Aorta (tissue), 5 donors: Measurements from ENCODE around the gene VKORC1. TPM values are rescaled to one million over a fixed set of nuclear protein-coding genes. Genes with fewer than 3 reads are reported as not detected.
A peak's percentile ranks its signal among the peaks of the same experiment; 100 is the strongest.

Experiments
- ATAC-seq: fragments of 200-7000 bp; cut with Tn5 transposase; one replicate; pipeline ENCODE4 v1.9.1; 2022; ENCODE audit warnings: moderate library complexity; ENCODE audit not compliant: low FRiP score
- DNase-seq, 2 donors: peaks; one replicate each; pipeline ENCODE4 v3.0.0-alpha.2; 2020
- H3K27ac ChIP-seq, 2 donors: one replicate each; pipeline ENCODE4 v1.5.1; 2013; ENCODE audit warnings: low read length in 2 of 2, mild to moderate bottlenecking in 2 of 2, moderate library complexity in 2 of 2, control low read depth in 1 of 2, inconsistent platforms in 1 of 2, low read depth in 1 of 2
- H3K27me3 ChIP-seq, 2 donors: one replicate each; pipeline ENCODE4 v1.6.1; 2013; ENCODE audit warnings: control low read depth in 1 of 2, low read length in 1 of 2, mild to moderate bottlenecking in 1 of 2, moderate library complexity in 1 of 2; ENCODE audit not compliant: insufficient read depth in 2 of 2, control insufficient read depth in 1 of 2
- H3K36me3 ChIP-seq, 2 donors: one replicate each; pipeline ENCODE4 v1.6.1; 2013; ENCODE audit warnings: control low read depth in 1 of 2, low read length in 1 of 2, mild to moderate bottlenecking in 1 of 2; ENCODE audit not compliant: insufficient read depth in 2 of 2, control insufficient read depth in 1 of 2
- H3K4me1 ChIP-seq, 2 donors: one replicate each; pipeline ENCODE4 v1.6.1; 2013; ENCODE audit warnings: low read length in 2 of 2, control low read depth in 1 of 2, mild to moderate bottlenecking in 1 of 2, moderate library complexity in 1 of 2; ENCODE audit not compliant: insufficient read depth in 2 of 2, control insufficient read depth in 1 of 2
- H3K4me3 ChIP-seq, 2 donors: one replicate each; pipeline ENCODE4 v1.5.1; 2013; ENCODE audit warnings: low read length in 2 of 2, control low read depth in 1 of 2, mild to moderate bottlenecking in 1 of 2
- H3K9me3 ChIP-seq: one replicate; pipeline ENCODE4 v1.6.1; 2013; ENCODE audit warnings: mild to moderate bottlenecking, low read length; ENCODE audit not compliant: control insufficient read depth
- WGBS, 2 donors: extraction: QIAGEN DNeasy Blood & Tissue Kit; methylation state at CpG; one replicate each; pipeline ENCODE4 v1.1.7; 2013; 5-methylcytosine and 5-hydroxymethylcytosine counted together
- intact Hi-C, 2 donors: fragments of 100-400 bp; cut with DNase I; formaldehyde crosslinking; loops; one replicate each; pipeline versions ENCODE4 v1.14.2 to v1.15.0; 2022
- polyA plus RNA-seq, 2 donors: library from polyadenylated mRNA; stranded (reverse); fragments of 200-250 nt; gene quantifications; one replicate each; pipeline ENCODE4 v1.2.3, GENCODE V29; 2013
- total RNA-seq, 2 donors: library from RNA; stranded (reverse); fragmentation: NEBNext Ultra II Directional; extraction: Animal tissue kit (Norgen Biotek cat#: 25700); gene quantifications; one replicate each; pipeline ENCODE4 v1.2.1, GENCODE V29; 2021
- donor health status: healthy with polysubstance abuse.
- donor health status: Bipolar disorder and iron deficiency.
- donor health status: DM: no; HTN: no; CAD: no.
- donor health status: DM: no; HTN: no; CAD: no.
- donor health status: DM: yes; HTN: yes; CAD: no.

VKORC1 gene
- total and polyA plus RNA-seq, 4 donors = 75.7 to 206 (median 126) TPM

DNA sequence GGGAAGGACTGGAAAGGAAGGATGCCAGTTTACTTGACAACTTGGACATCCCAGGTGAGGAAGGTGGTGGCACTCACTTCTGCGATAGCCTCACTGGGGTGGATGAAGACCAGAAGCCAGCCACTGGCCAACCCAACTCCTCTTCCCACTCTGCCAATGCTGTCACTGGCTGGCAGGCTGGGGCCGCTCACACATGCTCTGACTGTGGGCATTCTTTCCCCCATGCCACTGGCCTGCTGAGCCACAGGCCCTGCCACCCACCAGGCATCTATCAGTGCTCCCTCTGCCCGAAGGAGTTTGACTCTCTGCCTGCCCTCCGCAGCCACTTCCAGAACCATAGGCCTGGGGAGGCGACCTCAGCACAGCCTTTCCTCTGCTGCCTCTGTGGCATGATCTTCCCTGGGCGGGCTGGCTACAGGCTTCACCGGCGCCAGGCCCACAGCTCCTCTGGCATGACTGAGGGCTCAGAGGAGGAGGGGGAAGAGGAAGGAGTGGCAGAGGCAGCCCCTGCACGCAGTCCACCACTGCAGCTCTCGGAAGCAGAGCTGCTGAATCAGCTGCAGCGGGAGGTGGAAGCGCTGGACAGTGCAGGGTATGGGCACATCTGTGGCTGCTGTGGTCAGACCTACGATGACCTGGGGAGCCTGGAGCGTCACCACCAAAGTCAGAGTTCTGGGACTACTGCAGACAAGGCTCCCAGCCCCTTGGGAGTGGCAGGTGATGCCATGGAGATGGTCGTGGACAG, 15.8 kb downstream of the VKORC1 start:
- Histone ChIP-seq H3K27me3 (no peaks in the 10 kb centered on the region), H3K27ac (no peak overlapping the region), H3K36me3 (peaks cover 0 to 3% of the 10 kb centered on the region in 2 donors), H3K4me3 (no peak overlapping the region), H3K4me1 (no peaks in the 10 kb centered on the region), H3K9me3 (no peaks in the 10 kb centered on the region)
- DNase-seq (no peak), ATAC-seq (no peak)
- 95 to 96% methylated on average over 15 of the region's 15 CpGs for WGBS, 2 donors
- intact Hi-C loops = loop anchor here in 1 of 2 donors (10.0 kb wide), 2 partner anchors 94 to 124 kb away; partner anchors contain the start of genes HSD3B7 and SETD1A

DNA sequence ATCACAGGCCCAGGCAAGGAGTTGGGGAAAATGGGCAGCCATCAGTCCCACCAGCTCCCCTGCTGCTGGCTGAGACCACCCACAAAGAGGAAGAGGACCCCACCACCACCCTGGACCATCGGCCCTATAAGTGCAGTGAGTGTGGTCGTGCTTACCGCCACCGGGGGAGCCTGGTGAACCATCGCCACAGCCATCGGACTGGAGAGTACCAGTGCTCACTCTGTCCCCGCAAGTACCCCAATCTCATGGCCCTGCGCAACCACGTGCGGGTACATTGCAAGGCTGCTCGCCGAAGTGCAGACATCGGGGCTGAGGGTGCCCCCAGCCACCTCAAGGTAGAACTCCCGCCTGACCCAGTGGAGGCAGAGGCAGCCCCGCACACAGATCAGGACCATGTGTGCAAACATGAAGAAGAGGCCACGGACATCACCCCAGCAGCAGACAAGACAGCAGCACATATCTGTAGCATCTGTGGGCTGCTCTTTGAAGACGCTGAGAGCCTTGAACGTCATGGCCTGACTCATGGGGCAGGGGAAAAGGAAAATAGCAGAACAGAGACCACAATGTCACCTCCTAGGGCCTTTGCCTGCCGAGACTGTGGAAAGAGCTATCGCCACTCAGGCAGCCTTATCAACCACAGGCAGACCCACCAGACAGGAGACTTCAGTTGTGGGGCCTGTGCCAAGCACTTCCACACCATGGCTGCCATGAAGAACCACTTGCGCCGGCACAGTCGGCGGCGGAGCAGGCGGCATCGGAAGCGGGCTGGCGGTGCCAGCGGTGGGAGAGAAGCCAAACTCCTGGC, 16.8 kb downstream of the VKORC1 start:
- WGBS, 2 donors = 94% methylated on average over 30 of the region's 30 CpGs
- DNase-seq = no peak
- Histone ChIP-seq H3K27ac (no peak overlapping the region), H3K4me3 (no peak overlapping the region), H3K9me3 (no peaks in the 10 kb centered on the region), H3K27me3 (no peaks in the 10 kb centered on the region), H3K4me1 (no peaks in the 10 kb centered on the region), H3K36me3 (peaks cover 0 to 3% of the 10 kb centered on the region in 2 donors)
- intact Hi-C loops = loop anchor here in 1 of 2 donors (10.0 kb wide), 2 partner anchors 93 to 123 kb away; partner anchors contain the start of genes HSD3B7 and SETD1A
- ATAC-seq = no peak

GRCh38 chr16:31077024-31077423, 17.6 kb downstream of the VKORC1 start:
- Histone ChIP-seq H3K27ac (no peak overlapping the region), H3K4me3 (no peak overlapping the region), H3K9me3 (no peaks in the 10 kb centered on the region), H3K4me1 (peaks cover 0 to 3% of the 10 kb centered on the region in 2 donors), H3K27me3 (no peaks in the 10 kb centered on the region), H3K36me3 (peaks cover 0 to 3% of the 10 kb centered on the region in 2 donors)
- no peak for ATAC-seq
- DNase-seq = no peak
- intact Hi-C loops = loop anchor here in 1 of 2 donors (10.0 kb wide), 2 partner anchors 92 to 122 kb away; partner anchors contain the start of genes HSD3B7 and SETD1A
- WGBS, 2 donors = 95 to 96% methylated on average over 13 of the region's 13 CpGs

GRCh38 chr16:31076319-31076718, 18.3 kb downstream of the VKORC1 start:
- intact Hi-C loops = loop anchor here in 1 of 2 donors (10.0 kb wide), 2 partner anchors 92 to 122 kb away; partner anchors contain the start of genes HSD3B7 and SETD1A
- Histone ChIP-seq H3K4me3 (no peak overlapping the region), H3K27me3 (no peaks in the 10 kb centered on the region), H3K4me1 (peaks cover 0 to 3% of the 10 kb centered on the region in 2 donors), H3K9me3 (no peaks in the 10 kb centered on the region), H3K27ac (no peak overlapping the region), H3K36me3 (peaks cover 0 to 3% of the 10 kb centered on the region in 2 donors)
- ATAC-seq = no peak
- no peak for DNase-seq
- WGBS, 2 donors = 68 to 74% methylated on average over 15 to 16 of the region's 16 CpGs

GRCh38 chr16:31074814-31075183, 19.8 kb downstream of the VKORC1 start:
- intact Hi-C loops = loop anchor here (1.0 to 10.0 kb wide), 6 partner anchors 42 to 388 kb away; partner anchors contain the start of genes HSD3B7 (in 1 of the 2), KAT8 (in 1 of the 2), SETD1A (in 1 of the 2) and STX4 (in 1 of the 2)
- H3K27me3 ChIP-seq = no peaks in the 10 kb centered on the region
- ATAC-seq (no peak), DNase-seq (no peak)
- no peaks in the 10 kb centered on the region for H3K9me3 ChIP-seq
- peaks cover 0 to 3% of the 10 kb centered on the region in 2 donors for H3K4me1 ChIP-seq
- H3K27ac ChIP-seq = peak overlapping the region in 1 of 2 donors; percentile 86
- 0% methylated on average over 7 of the region's 7 CpGs for WGBS, 2 donors
- H3K36me3 ChIP-seq = no peaks in the 10 kb centered on the region
- H3K4me3 ChIP-seq = peak overlapping the region; percentile 52 to 73

GRCh38 chr16:31073970-31074813, 20.4 kb downstream of the VKORC1 start, which contains the start of the genes ZNF646 and ZNF668:
Gene ZNF646 (plus strand): TSS chr16:31074422. CDS start chr16:31076325, 1,903 bp downstream.
Gene ZNF668 (minus strand): TSS chr16:31074240. CDS start chr16:31064459, 9,781 bp downstream.
- intact Hi-C loops = loop anchor here (1.0 to 10.0 kb wide), 7 partner anchors 39 to 388 kb away; partner anchors contain the start of genes HSD3B7 (in 1 of the 2), KAT8 (in 1 of the 2), SETD1A (in 1 of the 2) and STX4 (in 1 of the 2)
- 0 to 1% methylated on average over 48 of the region's 48 CpGs for WGBS, 2 donors
- ATAC-seq = peak; percentile 96

GRCh38 chr16:31073142-31073969, 21.2 kb downstream of the VKORC1 start:
- intact Hi-C loops = loop anchor here (2.0 to 10.0 kb wide), 6 partner anchors 39 to 389 kb away; partner anchors contain the start of genes HSD3B7 (in 1 of the 2), SETD1A (in 1 of the 2) and STX4 (in 1 of the 2)
- WGBS, 2 donors = 0% methylated on average over 75 to 83 of the region's 83 CpGs
- no peaks in the 10 kb centered on the region for H3K36me3 ChIP-seq

More at GRCh38 chr16:31073970-31074813, 20.4 kb downstream of the VKORC1 start, which contains the start of the genes ZNF646 and ZNF668:
- peak; percentile 99 for DNase-seq
- H3K27me3 ChIP-seq = no peaks in the 10 kb centered on the region
- peaks cover 0 to 3% of the 10 kb centered on the region in 2 donors for H3K4me1 ChIP-seq
- no peaks in the 10 kb centered on the region for H3K36me3 ChIP-seq
- H3K4me3 ChIP-seq = peak within 1 kb of the TSS; percentile 84 to 97
- H3K9me3 ChIP-seq = no peaks in the 10 kb centered on the region
- peak within 1 kb of the TSS; percentile 20 to 97 for H3K27ac ChIP-seq

More at GRCh38 chr16:31073142-31073969, 21.2 kb downstream of the VKORC1 start:
- DNase-seq (peak; percentile 96 to 97), ATAC-seq (peak; percentile 94)
- Histone ChIP-seq H3K27me3 (no peaks in the 10 kb centered on the region), H3K27ac (peak overlapping the region in 1 of 2 donors; percentile 97), H3K4me3 (peak overlapping the region; percentile 84 to 97), H3K4me1 (peaks cover 0 to 3% of the 10 kb centered on the region in 2 donors), H3K9me3 (no peaks in the 10 kb centered on the region)
